ENCODE data around the gene CPNE5.

The CPNE5 gene

DNA sequence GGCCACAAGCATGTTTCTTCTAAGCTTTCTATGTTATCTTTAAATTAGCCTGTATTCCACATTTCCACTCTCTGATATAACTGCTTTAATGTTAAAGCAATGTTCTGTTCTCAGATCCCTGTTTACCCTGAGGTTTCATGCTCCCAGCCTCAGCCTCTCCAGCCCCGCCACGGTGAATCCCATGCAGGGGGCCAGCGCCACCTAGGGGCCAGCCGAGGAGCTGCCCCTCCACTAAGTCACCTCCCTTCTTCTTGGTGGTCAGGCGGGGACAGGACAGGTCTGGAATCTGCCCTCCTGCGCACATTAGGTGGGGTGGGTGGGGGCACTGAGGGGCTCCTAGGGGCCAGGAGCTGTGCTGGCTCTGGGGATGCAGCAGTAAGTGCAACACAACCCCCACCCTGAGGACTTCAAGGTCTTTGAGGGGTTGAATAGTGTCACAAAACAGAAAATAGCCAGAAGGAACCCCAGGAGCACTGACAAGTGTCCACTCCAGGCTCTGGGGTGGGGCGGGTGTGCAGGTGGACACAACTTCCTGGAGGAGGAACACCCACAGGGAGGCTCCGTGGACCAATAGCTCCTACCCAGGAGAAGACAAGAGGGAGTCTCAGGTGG lies 80.0 kb downstream of the CPNE5 start:
- no peaks in the 10 kb centered on the region for H3K36me3 ChIP-seq (ENCODE audit: control insufficient read depth, insufficient read depth, low read length)
- H3K9me3 ChIP-seq (ENCODE audit: control insufficient read depth, low read length): no peaks in the 10 kb centered on the region
- no peaks in the 10 kb centered on the region for H3K27me3 ChIP-seq (ENCODE audit: control insufficient read depth, insufficient read depth, low read length)
- no peak overlapping the region for H3K9ac ChIP-seq (ENCODE audit: low read length)
- H3K4me1 ChIP-seq (ENCODE audit: control insufficient read depth, insufficient read depth, low read length): peaks cover 51% of the 10 kb centered on the region
- H3K4me3 ChIP-seq (ENCODE audit: low read length): no peak overlapping the region

DNA sequence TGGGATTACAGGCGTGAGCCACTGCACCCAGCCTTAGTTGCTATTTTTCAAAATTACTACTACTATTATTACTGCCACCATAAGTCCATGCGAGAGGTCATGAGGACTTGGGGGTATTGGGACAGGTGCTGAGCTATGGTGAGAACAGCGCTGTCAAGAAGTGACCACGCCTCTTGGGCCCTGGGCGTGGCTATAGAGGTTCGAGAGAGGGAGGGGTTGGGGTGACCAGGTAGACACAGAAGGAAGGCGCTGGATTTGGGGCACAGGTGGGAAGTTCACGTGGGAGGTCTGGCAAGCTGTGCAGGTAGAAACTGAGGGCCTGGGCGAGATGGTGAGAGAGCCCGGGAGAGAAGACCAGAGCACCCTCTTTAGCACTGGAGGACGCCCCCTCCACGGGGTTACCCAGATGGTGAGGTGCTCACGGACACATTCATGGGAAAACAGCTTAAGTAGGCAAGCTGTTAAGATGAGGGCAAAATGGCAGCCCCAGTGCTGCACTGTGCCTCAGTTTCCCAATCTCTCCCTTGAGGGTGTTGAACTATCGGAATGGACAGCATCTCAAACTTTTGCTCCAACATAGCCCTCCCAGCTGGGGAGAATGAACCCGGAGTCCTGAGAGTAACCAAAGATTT lies 80.6 kb downstream of the CPNE5 start:
- H3K4me3 ChIP-seq (ENCODE audit: low read length): no peak overlapping the region
- H3K27me3 ChIP-seq (ENCODE audit: control insufficient read depth, insufficient read depth, low read length): no peaks in the 10 kb centered on the region
- peaks cover 57% of the 10 kb centered on the region for H3K4me1 ChIP-seq (ENCODE audit: control insufficient read depth, insufficient read depth, low read length)
- H3K9ac ChIP-seq (ENCODE audit: low read length): no peak overlapping the region
- no peaks in the 10 kb centered on the region for H3K36me3 ChIP-seq (ENCODE audit: control insufficient read depth, insufficient read depth, low read length)
- no peaks in the 10 kb centered on the region for H3K9me3 ChIP-seq (ENCODE audit: control insufficient read depth, low read length)

DNA sequence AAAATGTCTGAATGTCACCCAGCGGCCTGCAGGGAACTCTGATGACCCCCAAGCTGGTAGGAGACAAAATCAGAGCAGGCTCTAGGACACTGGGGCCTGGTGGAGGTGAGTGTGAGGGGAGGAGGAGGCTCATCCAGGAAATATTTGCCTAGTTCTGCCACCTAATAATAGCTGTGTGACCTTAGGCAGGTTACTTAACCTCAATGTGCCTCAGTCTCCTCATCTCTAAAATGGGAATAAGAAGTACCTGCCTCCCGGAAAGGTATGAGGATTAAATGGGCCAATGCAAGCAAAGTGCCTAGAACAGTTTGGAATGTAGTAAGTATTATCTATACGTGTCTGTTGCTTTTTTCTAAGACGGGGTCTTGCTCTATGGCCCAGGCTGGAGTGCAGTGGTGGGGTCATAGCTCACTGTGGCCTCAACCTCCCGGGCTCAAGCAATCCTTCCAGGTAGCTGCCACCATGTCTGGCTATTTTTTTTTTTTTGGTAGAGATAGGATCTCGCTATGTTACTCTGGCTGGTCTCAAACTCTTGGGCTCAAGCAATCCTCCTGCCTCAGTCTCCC lies 81.2 kb downstream of the CPNE5 start:
- H3K36me3 ChIP-seq (ENCODE audit: control insufficient read depth, insufficient read depth, low read length): no peaks in the 10 kb centered on the region
- H3K9me3 ChIP-seq (ENCODE audit: control insufficient read depth, low read length): no peaks in the 10 kb centered on the region
- H3K27me3 ChIP-seq (ENCODE audit: control insufficient read depth, insufficient read depth, low read length): no peaks in the 10 kb centered on the region
- H3K4me3 ChIP-seq (ENCODE audit: low read length): no peak overlapping the region
- H3K9ac ChIP-seq (ENCODE audit: low read length): no peak overlapping the region
- H3K4me1 ChIP-seq (ENCODE audit: control insufficient read depth, insufficient read depth, low read length): peaks cover 63% of the 10 kb centered on the region

DNA sequence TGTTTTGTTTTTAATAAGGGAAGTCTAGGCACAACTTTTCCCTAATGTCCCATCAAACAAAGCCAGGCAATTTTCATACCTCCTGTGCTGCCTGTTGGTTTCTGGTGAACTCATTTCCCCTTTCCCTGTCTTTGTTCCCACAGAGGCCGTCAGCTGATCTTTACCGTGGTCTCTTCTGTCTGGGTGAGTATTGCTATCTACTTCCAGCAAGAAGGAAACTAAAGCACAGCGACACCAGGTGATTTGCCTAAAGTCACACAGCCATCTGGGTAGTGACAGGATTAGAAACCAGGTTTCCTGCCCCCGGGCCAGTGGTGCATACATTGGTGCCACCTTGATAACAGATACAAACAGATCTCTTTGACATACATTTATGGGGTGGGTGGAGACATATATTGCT lies 82.0 kb downstream of the CPNE5 start:
- Histone ChIP-seq H3K4me3 (ENCODE audit: low read length) (no peak overlapping the region), H3K4me1 (ENCODE audit: control insufficient read depth, insufficient read depth, low read length) (peaks cover 71% of the 10 kb centered on the region), H3K9ac (ENCODE audit: low read length) (no peak overlapping the region), H3K9me3 (ENCODE audit: control insufficient read depth, low read length) (no peaks in the 10 kb centered on the region), H3K27me3 (ENCODE audit: control insufficient read depth, insufficient read depth, low read length) (no peaks in the 10 kb centered on the region), H3K36me3 (ENCODE audit: control insufficient read depth, insufficient read depth, low read length) (no peaks in the 10 kb centered on the region)

DNA sequence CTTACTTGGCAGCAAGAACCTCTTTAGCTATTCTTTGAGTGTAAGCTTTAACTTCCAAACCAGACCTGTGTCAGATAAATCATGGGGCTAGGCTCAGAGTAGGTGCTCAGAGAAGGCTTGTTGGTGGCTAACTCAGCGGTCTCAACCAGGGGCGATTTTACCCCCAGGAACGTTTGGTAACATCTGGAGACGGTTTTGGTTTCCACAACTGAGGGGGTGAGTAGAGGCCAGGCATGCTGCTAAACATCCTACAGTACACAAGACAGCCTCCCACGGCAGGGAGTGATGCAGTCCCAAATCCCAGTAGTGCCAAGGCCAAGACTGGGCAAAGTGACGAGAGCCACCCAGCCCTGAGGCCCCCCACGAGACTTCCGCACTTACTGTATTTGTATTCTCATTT lies 82.5 kb downstream of the CPNE5 start:
- H3K9me3 ChIP-seq (ENCODE audit: control insufficient read depth, low read length): no peaks in the 10 kb centered on the region
- peaks cover 76% of the 10 kb centered on the region for H3K4me1 ChIP-seq (ENCODE audit: control insufficient read depth, insufficient read depth, low read length)
- H3K36me3 ChIP-seq (ENCODE audit: control insufficient read depth, insufficient read depth, low read length): no peaks in the 10 kb centered on the region
- no peak overlapping the region for H3K9ac ChIP-seq (ENCODE audit: low read length)
- no peaks in the 10 kb centered on the region for H3K27me3 ChIP-seq (ENCODE audit: control insufficient read depth, insufficient read depth, low read length)
- no peak overlapping the region for H3K4me3 ChIP-seq (ENCODE audit: low read length)

DNA sequence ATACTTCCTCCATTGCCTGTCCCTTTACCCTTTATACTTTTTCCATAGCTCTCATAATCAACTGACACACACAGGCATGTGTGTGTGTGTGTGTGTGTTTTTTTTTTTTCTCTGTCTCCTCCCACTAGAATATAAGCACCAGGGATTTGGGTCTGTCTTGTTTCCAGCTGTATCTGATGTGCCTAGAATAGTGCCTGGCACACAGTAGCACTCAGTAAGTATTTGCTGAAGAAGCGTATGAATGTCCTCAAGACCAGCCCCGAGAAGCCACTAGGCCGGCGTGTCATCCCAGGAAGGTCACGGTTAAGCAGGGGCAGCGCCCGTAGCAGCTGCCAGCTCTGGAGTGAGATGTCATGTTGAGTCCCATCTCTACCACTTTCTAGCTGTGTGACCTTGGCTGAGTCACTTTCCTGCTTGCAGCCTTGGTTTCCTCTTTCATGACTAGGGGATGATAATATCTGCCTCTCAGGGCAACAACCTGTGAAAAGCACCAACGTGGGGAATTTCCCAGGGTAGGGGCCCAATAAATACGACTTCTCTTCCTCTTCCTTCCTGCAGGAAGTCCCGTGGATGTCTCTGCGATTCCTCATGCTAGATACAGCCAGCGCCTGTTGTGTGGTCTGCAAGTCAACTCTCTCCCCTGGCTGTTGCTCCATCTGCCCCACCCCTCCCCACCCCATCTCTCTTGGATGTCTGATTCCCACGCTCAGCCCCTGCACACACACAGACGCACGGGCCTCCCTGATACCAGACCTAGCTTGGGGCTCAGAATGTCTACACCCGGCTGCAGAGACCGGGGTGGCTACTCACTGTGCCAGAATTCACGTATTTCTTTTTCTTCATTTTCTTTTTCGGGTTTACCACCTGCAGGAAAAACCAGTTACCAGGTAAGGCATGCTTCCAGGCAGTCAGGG lies 83.6 kb downstream of the CPNE5 start:
- Histone ChIP-seq H3K9ac (ENCODE audit: low read length) (no peak overlapping the region), H3K4me1 (ENCODE audit: control insufficient read depth, insufficient read depth, low read length) (peaks cover 83% of the 10 kb centered on the region), H3K9me3 (ENCODE audit: control insufficient read depth, low read length) (no peaks in the 10 kb centered on the region), H3K36me3 (ENCODE audit: control insufficient read depth, insufficient read depth, low read length) (no peaks in the 10 kb centered on the region), H3K27me3 (ENCODE audit: control insufficient read depth, insufficient read depth, low read length) (no peaks in the 10 kb centered on the region), H3K4me3 (ENCODE audit: low read length) (no peak overlapping the region)

DNA sequence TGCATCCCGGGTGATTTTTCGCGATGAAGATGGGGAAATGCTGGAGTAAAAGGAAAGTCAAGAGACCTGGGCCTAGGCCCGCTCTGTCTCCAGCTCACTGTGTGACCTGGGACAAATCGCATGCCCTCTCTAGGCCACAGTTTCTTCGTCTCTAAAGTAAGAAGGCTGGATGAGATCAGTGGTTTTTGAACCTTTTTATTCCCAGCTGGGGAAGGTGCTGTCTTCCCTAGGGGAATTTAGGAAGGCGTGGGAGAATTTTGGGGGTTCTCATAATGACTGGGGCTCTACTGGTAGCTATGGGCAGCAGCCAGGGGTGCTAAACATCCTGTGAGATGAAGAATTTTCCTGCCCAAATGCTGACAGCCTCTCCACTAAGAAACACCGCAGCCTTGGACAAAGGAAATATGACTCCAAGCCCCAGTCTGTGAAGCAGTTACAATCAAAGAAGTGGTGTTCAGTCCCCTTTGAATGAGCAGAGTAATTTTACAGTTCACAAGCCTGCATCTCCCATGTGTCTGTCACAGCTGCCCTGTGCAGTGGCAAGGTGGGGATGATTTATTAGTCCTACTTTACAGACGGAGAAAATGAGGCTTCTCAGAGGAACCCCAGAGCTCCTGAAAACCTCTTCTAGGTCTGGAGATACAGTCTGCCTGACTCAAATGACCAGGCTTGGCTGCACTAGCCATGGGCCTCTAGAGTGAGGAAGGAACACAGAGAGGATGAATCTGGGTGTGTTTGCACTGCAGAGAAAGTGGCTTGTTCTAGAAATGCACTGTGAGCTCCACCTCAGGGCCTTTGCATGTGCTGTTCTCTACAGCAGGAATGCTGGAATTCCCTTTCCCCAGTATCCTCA lies 84.4 kb downstream of the CPNE5 start:
- Histone ChIP-seq H3K4me3 (ENCODE audit: low read length) (no peak overlapping the region), H3K9me3 (ENCODE audit: control insufficient read depth, low read length) (no peaks in the 10 kb centered on the region), H3K36me3 (ENCODE audit: control insufficient read depth, insufficient read depth, low read length) (no peaks in the 10 kb centered on the region), H3K27me3 (ENCODE audit: control insufficient read depth, insufficient read depth, low read length) (no peaks in the 10 kb centered on the region), H3K9ac (ENCODE audit: low read length) (no peak overlapping the region), H3K4me1 (ENCODE audit: control insufficient read depth, insufficient read depth, low read length) (peaks cover 90% of the 10 kb centered on the region)

DNA sequence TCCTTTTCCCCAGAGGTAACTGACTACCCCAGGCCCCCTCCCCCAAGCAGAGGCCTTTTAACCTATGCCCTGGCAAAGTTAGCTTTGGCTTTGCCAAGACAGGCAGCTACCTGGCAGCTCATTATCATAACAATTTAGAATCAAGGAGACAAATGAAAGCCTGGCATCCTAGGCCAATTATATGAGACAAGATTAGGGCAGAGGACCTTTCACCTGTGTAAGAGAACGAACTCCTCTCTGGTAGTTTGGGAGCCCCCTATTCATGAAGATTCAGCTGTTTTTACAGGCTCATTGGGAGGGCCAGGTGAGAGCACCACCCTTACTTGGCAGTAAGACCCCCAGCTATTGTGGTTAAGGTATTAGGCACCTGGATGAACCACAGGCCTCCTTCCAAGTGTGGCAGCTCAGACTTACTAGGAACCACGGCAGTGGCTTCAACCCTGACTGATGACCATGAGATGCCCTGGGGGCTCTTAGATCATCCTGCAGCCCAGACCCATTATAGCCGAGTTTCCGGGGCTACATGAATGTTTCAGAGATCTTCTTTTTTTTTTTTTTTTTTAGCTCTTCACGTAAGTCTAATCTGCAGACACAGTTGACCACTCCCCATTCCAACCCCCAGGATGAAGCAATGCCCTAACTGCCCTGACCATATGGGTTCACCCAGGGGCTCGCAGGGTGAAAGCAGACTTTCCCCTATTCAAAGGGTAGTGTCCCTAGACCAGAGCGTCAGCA lies 85.4 kb downstream of the CPNE5 start:
- Histone ChIP-seq H3K9ac (ENCODE audit: low read length) (no peak overlapping the region), H3K4me1 (ENCODE audit: control insufficient read depth, insufficient read depth, low read length) (peaks cover 88% of the 10 kb centered on the region), H3K4me3 (ENCODE audit: low read length) (no peak overlapping the region), H3K9me3 (ENCODE audit: control insufficient read depth, low read length) (no peaks in the 10 kb centered on the region), H3K36me3 (ENCODE audit: control insufficient read depth, insufficient read depth, low read length) (no peaks in the 10 kb centered on the region), H3K27me3 (ENCODE audit: control insufficient read depth, insufficient read depth, low read length) (no peaks in the 10 kb centered on the region)

DNA sequence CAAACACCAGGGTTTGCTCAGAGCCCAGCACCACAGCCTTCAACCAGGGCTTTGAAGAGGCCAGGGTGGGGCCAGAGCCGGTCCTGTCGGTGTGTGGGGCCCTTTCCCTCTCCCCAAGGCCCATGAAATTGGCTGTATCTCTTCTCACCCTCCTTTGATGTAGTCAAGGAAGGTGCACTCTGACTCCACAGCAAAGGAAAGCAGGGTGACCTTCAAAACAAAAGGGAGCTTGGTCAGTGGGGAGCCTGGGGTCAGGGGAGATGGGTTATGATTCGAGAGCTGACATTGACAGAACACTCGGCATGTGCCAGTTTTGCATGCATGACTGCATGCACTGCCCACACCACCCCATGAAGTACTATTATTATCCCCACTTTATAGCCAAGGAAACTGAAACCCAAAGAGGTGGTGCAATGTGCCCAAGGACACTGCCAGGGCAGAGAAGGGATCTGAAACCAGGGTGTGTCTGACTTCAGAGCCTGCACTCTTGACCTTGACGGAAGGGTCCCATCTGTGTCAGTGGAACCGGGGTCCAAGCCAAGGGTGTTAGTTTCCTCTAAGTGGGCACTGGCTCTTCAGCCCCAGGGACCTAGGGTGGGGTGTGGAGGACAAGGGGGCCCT lies 86.2 kb downstream of the CPNE5 start:
- Histone ChIP-seq H3K4me3 (ENCODE audit: low read length) (no peak overlapping the region), H3K4me1 (ENCODE audit: control insufficient read depth, insufficient read depth, low read length) (peaks cover 80% of the 10 kb centered on the region), H3K36me3 (ENCODE audit: control insufficient read depth, insufficient read depth, low read length) (no peaks in the 10 kb centered on the region)

DNA sequence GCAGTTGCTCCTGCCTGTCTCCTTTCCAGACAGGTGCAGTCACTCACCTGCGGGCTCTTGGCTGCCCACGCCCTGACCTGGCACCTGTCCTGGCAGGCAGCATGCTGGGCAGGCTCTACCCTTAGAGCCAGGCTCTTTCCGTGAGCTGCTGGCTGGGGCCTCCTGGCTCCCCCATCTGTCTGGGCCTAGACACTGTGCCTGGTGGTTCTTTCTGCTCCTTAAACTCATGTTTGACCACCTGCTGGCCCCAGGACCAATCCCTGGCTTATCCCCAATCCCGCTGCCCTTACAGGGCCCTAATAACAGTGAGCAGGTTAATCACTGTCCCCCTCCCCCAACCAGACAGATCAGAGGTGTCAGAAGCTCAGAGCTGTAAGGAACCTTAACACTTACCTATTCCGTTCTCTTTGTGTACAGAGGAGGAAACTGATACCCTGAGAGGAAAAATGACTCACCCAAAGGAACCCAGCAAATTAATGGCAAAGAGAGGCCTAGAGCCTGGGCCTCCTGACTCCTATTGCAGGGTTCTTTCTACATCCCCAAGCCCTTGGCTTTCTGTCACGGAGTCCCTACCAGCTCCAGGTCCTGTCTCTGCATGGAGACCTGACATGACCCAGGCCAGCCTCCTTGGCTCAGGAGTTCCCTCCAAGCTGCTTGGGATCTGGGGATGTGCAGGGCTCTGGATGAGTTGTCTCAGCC lies 86.9 kb downstream of the CPNE5 start:
- H3K4me1 ChIP-seq (ENCODE audit: control insufficient read depth, insufficient read depth, low read length): peaks cover 73% of the 10 kb centered on the region
- H3K27me3 ChIP-seq (ENCODE audit: control insufficient read depth, insufficient read depth, low read length): no peaks in the 10 kb centered on the region
- no peaks in the 10 kb centered on the region for H3K36me3 ChIP-seq (ENCODE audit: control insufficient read depth, insufficient read depth, low read length)
- no peak overlapping the region for H3K9ac ChIP-seq (ENCODE audit: low read length)
- H3K4me3 ChIP-seq (ENCODE audit: low read length): no peak overlapping the region
- no peaks in the 10 kb centered on the region for H3K9me3 ChIP-seq (ENCODE audit: control insufficient read depth, low read length)

More for the DNA sequence above, 86.2 kb downstream of the CPNE5 start:
- Histone ChIP-seq H3K27me3 (ENCODE audit: control insufficient read depth, insufficient read depth, low read length) (no peaks in the 10 kb centered on the region), H3K9me3 (ENCODE audit: control insufficient read depth, low read length) (no peaks in the 10 kb centered on the region), H3K9ac (ENCODE audit: low read length) (no peak overlapping the region)
